GM12873 (cell line): ENCODE data around the gene PDXK.

Source experiments
- TF ChIP-seq, protein P1 (sequence below): IDR thresholded peaks from 2 replicates; pipeline ENCODE4 v1.5.1; 2012; ENCODE audit warnings: low read depth, mild to moderate bottlenecking, moderate library complexity, low read length, control low read depth; ENCODE audit not compliant: insufficient read depth; ENCODE audit errors: missing control alignments

The PDXK gene

DNA sequence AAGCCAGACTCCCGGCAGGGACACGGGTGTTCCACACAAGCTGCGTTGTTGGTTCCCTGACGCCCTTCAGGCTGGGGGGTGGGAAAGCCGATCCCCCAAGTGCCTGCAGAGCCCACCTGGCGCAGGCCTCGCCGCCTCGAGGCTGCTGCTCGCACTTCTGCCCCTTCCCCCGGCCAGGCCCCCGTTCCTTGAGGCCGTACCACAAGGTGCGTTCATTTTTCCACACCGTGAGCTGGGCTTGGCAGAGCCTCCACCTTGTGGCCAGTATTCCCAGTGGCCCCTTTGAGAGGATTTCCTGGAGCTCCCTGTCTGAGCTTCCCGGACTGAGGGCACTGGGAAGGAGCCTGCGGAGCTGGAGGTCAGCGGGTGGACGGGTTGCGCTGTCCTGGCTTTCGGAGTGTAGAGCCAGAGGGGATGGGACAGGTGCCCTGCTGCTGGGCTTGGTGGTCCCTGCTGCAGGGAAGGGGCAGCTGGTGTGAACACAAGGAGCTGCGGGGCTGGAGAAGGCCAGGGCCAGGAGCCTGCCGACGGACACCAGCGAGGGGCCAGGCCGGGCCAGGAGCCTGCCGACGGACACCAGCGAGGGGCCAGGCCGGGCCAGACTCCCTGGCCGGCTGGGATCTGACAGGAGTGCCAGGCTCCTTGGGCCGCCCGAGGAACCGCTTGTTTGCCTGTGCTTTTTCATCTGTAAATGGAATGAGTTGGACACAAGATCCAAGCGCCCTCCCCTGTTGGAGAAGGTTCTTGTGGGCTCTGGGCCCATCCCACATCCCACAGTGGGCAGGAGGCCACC is 18.4 kb downstream of the PDXK start:
- TF ChIP-seq, protein P1, sequence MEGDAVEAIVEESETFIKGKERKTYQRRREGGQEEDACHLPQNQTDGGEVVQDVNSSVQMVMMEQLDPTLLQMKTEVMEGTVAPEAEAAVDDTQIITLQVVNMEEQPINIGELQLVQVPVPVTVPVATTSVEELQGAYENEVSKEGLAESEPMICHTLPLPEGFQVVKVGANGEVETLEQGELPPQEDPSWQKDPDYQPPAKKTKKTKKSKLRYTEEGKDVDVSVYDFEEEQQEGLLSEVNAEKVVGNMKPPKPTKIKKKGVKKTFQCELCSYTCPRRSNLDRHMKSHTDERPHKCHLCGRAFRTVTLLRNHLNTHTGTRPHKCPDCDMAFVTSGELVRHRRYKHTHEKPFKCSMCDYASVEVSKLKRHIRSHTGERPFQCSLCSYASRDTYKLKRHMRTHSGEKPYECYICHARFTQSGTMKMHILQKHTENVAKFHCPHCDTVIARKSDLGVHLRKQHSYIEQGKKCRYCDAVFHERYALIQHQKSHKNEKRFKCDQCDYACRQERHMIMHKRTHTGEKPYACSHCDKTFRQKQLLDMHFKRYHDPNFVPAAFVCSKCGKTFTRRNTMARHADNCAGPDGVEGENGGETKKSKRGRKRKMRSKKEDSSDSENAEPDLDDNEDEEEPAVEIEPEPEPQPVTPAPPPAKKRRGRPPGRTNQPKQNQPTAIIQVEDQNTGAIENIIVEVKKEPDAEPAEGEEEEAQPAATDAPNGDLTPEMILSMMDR: no peak

DNA sequence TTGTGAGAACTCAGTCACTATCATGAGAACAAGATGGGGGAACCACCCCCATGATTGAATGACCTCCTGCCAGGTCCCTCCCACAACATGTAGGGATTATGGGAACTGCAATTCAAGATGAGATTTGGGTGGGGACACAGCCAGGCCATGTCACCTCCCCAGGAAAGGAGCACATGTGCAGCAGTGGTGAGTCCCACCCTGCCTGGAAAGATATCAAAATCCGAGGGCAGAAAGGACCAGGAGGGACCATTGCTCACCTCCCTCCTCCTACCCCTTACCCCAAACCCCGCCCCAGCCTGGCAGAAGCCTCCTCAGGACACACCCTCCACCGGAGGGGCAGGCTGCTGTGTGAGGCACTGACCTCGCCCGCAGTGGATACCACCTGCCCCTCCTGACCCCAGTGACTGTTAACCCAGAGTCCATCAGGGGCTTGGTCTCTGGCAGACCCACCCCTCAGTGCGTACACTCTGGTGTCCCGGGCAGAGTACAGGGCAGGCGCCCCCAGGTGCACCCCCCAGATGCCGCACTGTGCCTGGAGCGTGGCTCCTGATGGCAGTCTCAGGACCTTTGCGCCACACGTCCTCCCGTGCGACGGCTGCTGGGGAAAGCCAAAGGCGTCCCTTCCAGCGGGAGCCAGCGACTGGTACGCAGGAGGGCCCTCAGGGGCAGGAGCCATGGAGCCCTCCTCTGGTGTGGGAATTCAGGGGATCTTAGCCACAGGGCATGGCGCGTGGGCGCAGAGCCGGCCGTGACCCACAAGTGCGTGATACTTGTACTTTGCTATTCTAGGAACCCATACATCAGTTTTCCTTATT is 20.9 kb downstream of the PDXK start:
- TF ChIP-seq, protein P1: no peak

DNA sequence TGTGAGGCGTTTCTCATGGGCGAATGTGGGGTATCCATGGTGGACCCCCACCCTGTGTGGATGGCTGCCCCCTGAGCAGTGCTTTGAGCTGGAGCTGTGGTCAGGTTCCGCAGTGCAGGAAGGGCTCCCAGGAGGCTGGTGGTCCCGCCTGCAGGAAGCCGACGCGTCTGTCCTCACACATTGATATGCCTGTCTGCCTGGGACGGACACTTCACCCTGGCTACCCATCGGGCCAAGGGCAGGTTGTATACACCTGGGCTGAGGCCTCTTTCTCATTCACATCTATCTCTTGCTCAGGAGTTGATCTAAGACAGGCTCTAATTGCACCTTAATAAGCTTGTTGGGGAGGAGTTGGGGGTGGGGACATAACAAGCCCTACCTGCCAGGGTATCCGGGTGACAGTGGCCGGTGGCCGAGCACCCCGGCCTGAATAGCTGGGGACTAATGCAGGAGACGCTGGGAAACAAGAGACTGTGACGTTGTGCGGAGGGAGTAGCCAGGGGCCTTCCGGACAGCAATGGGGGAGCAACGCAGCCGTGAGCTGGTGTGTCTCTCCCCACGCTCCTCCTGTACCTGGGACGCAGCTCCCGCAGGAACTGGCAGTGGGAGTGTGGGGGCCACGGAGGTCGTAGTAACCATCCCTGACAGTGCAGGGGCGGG is 21.7 kb downstream of the PDXK start:
- TF ChIP-seq, protein P1: no peak

DNA sequence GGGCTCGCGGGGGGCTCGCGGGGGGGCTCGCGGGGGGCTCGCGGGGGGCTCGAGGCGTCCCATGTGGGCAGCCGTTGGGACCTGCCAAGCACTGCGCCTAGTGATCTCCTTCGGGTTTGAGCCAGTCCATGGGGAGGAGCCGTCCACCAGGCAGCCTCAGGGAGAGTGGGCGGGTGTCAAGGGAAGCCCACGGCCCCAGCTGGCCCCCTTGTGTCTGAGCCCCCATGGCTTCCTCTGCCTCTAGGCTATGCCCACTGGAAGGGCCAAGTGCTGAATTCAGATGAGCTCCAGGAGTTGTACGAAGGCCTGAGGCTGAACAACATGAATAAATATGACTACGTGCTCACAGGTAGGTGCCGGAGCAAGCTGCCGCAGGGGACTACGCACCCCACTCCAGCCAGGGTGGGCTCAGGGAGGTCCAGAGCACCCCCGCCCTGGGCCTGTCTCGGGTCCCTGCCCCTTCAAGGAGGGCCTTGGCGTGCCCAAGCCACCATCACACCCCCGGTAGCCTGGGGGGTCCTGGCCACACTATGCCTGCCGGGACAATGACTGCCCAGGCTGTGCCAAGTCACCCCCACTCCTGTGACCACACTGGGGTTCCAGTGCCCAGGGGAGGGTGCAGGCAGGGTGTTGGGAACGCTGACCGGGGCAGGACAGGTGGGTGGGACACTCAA is 22.6 kb downstream of the PDXK start:
- TF ChIP-seq, protein P1: no peak

DNA sequence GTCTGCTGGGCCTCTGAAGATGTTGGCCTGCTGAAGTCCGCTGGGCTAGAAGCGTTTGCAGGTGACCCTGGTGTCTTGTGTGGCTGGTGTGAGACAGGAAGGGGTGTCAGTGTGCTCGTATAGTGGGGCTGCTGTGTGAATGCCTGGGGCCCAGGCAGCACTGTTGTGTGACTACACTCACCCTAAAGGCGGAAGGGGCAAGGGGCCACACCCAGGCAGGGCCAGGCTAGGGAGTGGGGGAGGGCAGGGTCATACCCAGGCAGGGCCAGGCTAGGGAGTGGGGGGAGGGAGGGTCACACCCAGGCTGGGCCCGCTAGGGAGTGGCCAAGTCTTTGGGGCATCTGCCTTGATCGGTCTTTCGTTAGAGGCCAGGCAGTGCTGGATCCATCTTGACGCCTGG is 25.0 kb downstream of the PDXK start:
- TF ChIP-seq, protein P1: no peak

DNA sequence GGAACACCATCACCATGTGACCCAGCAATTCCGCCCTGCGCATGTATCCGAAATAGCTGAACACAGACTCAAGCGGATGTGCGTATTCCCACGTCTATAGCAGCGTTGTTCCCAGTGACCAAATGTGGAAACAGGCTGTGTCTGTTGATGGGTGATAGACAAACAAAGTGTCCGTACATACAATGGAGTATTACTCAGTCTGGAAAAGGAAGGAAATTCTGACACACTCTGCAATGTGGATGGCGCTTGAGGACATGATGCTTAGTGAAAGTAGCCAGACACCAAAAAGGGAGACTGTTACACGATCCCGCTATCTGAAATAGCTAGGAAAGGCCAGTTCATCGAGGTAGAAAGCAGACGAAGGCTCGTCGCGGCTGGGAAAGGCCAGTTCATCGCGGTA is 25.8 kb downstream of the PDXK start:
- TF ChIP-seq, protein P1: no peak
